ENCODE measurements around the gene MEDAG. TPM values are rescaled to one million over a fixed set of nuclear protein-coding genes. Genes with fewer than 3 reads are reported as not detected.

Gene MEDAG
- total RNA-seq, 1 donor from 2014 or later: 19.0 TPM

DNA sequence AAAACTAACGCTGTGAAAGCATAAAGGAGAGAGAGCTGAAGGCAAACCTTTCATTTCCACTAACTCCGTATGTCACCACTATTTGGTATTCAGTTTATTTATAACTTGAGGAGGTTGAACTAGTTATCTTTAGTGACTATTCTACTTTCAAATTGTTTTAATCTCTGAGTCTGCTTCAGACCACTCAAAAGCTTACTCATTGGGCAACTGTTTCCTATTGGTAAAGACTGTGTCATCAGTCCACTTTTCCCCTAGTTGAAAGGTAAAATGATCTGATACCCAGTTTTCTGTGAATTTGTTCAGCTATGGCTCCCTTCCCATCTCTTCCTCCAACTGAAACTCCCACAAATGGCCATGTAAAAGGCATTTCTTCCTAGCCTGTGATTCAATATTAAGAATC lies 65.5 kb downstream of the MEDAG start:
- H3K4me3 Mint-ChIP-seq (ENCODE audit: unreplicated experiment): no peak overlapping the region
- TF ChIP-seq, protein P1, sequence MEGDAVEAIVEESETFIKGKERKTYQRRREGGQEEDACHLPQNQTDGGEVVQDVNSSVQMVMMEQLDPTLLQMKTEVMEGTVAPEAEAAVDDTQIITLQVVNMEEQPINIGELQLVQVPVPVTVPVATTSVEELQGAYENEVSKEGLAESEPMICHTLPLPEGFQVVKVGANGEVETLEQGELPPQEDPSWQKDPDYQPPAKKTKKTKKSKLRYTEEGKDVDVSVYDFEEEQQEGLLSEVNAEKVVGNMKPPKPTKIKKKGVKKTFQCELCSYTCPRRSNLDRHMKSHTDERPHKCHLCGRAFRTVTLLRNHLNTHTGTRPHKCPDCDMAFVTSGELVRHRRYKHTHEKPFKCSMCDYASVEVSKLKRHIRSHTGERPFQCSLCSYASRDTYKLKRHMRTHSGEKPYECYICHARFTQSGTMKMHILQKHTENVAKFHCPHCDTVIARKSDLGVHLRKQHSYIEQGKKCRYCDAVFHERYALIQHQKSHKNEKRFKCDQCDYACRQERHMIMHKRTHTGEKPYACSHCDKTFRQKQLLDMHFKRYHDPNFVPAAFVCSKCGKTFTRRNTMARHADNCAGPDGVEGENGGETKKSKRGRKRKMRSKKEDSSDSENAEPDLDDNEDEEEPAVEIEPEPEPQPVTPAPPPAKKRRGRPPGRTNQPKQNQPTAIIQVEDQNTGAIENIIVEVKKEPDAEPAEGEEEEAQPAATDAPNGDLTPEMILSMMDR (IDR thresholded peaks at IDR 0.05): no peak
- peaks cover 29% of the 10 kb centered on the region for H3K4me1 Mint-ChIP-seq (ENCODE audit: low read depth)
- no peaks in the 10 kb centered on the region for H3K36me3 Mint-ChIP-seq (ENCODE audit: low read depth)
- no peak for DNase-seq (ENCODE audit: low spot score)
- no peaks in the 10 kb centered on the region for H3K27me3 Mint-ChIP-seq (ENCODE audit: low read depth)
- no peak overlapping the region for H3K27ac Mint-ChIP-seq (ENCODE audit: unreplicated experiment)
- no peaks in the 10 kb centered on the region for H3K9me3 Mint-ChIP-seq (ENCODE audit: low read depth)

DNA sequence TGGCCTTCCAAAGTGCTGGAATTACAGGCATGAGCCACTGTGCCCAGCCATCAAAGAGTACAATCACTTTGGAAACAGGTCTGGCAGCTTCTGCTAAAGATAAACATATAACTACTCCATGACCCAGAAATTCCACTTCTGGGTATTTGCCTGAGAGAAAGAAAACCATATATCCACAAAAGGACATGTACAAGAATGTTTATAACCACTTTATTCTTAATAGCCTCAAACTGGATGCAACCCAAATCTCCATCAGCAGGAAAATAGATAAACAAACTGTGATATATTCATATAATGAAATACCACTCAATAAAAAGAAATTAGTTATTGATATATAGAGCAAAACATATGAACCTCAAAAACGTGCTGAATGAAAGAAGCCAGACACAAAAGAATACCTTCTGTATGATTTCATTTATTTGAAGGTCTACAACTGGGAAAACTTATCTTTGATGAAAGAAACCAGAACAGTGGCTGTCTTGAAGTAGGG lies 66.9 kb downstream of the MEDAG start:
- DNase-seq (ENCODE audit: low spot score): no peak

GRCh38 chr13:30974350-30974749 lies 68.3 kb downstream of the MEDAG start:
- H3K27me3 Mint-ChIP-seq (ENCODE audit: low read depth): no peaks in the 10 kb centered on the region
- TF ChIP-seq, protein P1 (IDR thresholded peaks at IDR 0.05): no peak
- no peak overlapping the region for H3K27ac Mint-ChIP-seq (ENCODE audit: unreplicated experiment)
- H3K4me3 Mint-ChIP-seq (ENCODE audit: unreplicated experiment): no peak overlapping the region
- no peaks in the 10 kb centered on the region for H3K36me3 Mint-ChIP-seq (ENCODE audit: low read depth)
- H3K4me1 Mint-ChIP-seq (ENCODE audit: low read depth): peaks cover 41% of the 10 kb centered on the region
- H3K9me3 Mint-ChIP-seq (ENCODE audit: low read depth): no peaks in the 10 kb centered on the region
- DNase-seq (ENCODE audit: low spot score): no peak

More for the DNA sequence above, 66.9 kb downstream of the MEDAG start:
- Mint-ChIP-seq H3K4me1 (ENCODE audit: low read depth) (peaks cover 40% of the 10 kb centered on the region), H3K27me3 (ENCODE audit: low read depth) (no peaks in the 10 kb centered on the region), H3K27ac (ENCODE audit: unreplicated experiment) (peak overlapping the region; percentile 19), H3K9me3 (ENCODE audit: low read depth) (no peaks in the 10 kb centered on the region), H3K36me3 (ENCODE audit: low read depth) (no peaks in the 10 kb centered on the region), H3K4me3 (ENCODE audit: unreplicated experiment) (no peak overlapping the region)
- TF ChIP-seq, protein P1 (IDR thresholded peaks at IDR 0.05): no peak

Other genes with a start within 250 kb of the MEDAG start
- gene ALOX5AP, start 170.7 kb upstream of the MEDAG start, total RNA-seq: 0.57 to 2.1 TPM (median 1.1 TPM) in 3 replicates
- not detected in 3 replicates for gene TEX26, start 26.4 kb downstream of the MEDAG start, total RNA-seq

Data from chondrocyte (in vitro differentiated cells).